K562 (cell line): Measurements from ENCODE around the gene HMX2. TPM values are rescaled to one million over a fixed set of nuclear protein-coding genes. Genes with fewer than 3 reads are reported as not detected.

Experiments
- ARHGAP35 ChIP-seq: fragments of 450-650 bp; IDR thresholded peaks from 2 replicates; pipeline ENCODE4 v1.6.1; 2018; ENCODE audit not compliant: partially characterized antibody
- ARID2 ChIP-seq: fragments of 450-650 bp; IDR thresholded peaks from 2 replicates; pipeline ENCODE4 v1.6.1; 2017; ENCODE audit warnings: antibody characterized with exemption, mild to moderate bottlenecking
- ARID3A ChIP-seq: IDR thresholded peaks from 2 replicates; pipeline ENCODE4 v1.6.1; 2012; ENCODE audit warnings: low read depth, low read length, improper control_type of control experiment, borderline replicate concordance
- ATF7 ChIP-seq: fragments of 450-650 bp; IDR thresholded peaks from 2 replicates; pipeline ENCODE4 v1.7.1; 2014; ENCODE audit warnings: mild to moderate bottlenecking, moderate library complexity
- BCOR ChIP-seq: fragments of 450-650 bp; IDR thresholded peaks from 2 replicates; pipeline ENCODE4 v1.6.1; 2016
- BMI1 ChIP-seq: fragments of 150-350 bp; IDR thresholded peaks from 2 replicates; pipeline ENCODE4 v1.6.1; 2014; ENCODE audit warnings: low read length
- CC2D1A ChIP-seq: fragments of 450-650 bp; IDR thresholded peaks from 2 replicates; pipeline ENCODE4 v1.6.1; 2017; ENCODE audit warnings: mild to moderate bottlenecking
- DPF2 ChIP-seq: fragments of 450-650 bp; IDR thresholded peaks from 2 replicates; pipeline ENCODE4 v1.6.1; 2016
- EHMT2 ChIP-seq: fragments of 450-650 bp; IDR thresholded peaks from 2 replicates; pipeline ENCODE4 v1.6.1; 2018; ENCODE audit warnings: antibody characterized with exemption
- FOXM1 ChIP-seq, 2 experiments: fragments of 450-650 bp in 1 of 2; sonication (generic) in 1 of 2; formaldehyde crosslinking in 1 of 2; IDR thresholded peaks; 2 replicates each; pipeline versions ENCODE4 v1.6.1 to v1.9.0; 2017 to 2022; ENCODE audit warnings: low read depth in 2 of 2, mild to moderate bottlenecking in 2 of 2, missing genetic modification reagents in 1 of 2, moderate library complexity in 1 of 2
- GATAD2A ChIP-seq: fragments of 450-650 bp; IDR thresholded peaks from 2 replicates; pipeline ENCODE4 v1.6.1; 2017
- HNRNPL ChIP-seq: fragments of 200-400 bp; formaldehyde crosslinking; IDR thresholded peaks from 2 replicates; pipeline ENCODE4 v1.6.1; 2017; ENCODE audit warnings: low read depth, mild to moderate bottlenecking, low read length
- KAT8 ChIP-seq: fragments of 450-650 bp; IDR thresholded peaks from 2 replicates; pipeline ENCODE4 v1.6.1; 2016; ENCODE audit warnings: low read depth, mild to moderate bottlenecking
- MEF2A ChIP-seq: IDR thresholded peaks from 2 replicates; pipeline ENCODE4 v1.6.1; 2011; ENCODE audit warnings: low read depth, mild to moderate bottlenecking, low read length, moderate library complexity; ENCODE audit not compliant: control insufficient read depth
- MEIS2 ChIP-seq: fragments of 450-650 bp; IDR thresholded peaks from 2 replicates; pipeline ENCODE4 v1.6.1; 2014; ENCODE audit warnings: mild to moderate bottlenecking; ENCODE audit not compliant: partially characterized antibody
- NFATC3 ChIP-seq: fragments of 450-650 bp; IDR thresholded peaks from 2 replicates; pipeline ENCODE4 v1.6.1; 2017; ENCODE audit warnings: mild to moderate bottlenecking
- NFRKB ChIP-seq: fragments of 450-650 bp; IDR thresholded peaks from 2 replicates; pipeline ENCODE4 v1.6.1; 2016; ENCODE audit warnings: low read depth
- RBFOX2 ChIP-seq: fragments of 200-400 bp; formaldehyde crosslinking; IDR thresholded peaks from 2 replicates; pipeline ENCODE4 v1.6.1; 2017; ENCODE audit warnings: low read depth, mild to moderate bottlenecking, low read length, moderate library complexity
- RNF219 ChIP-seq: fragments of 250-450 bp; sonication (Bioruptor Pico); IDR thresholded peaks from 2 replicates; pipeline ENCODE4 v1.5.0; 2022; ENCODE audit warnings: mild to moderate bottlenecking
- TFAM ChIP-seq: fragments of 250-450 bp; sonication (Bioruptor Pico); conservative IDR thresholded peaks from 2 replicates; pipeline ENCODE4 v1.5.0; 2021; ENCODE audit warnings: mild to moderate bottlenecking, moderate library complexity
- TFAP4 ChIP-seq: sonication (generic); formaldehyde crosslinking; IDR thresholded peaks from 2 replicates; pipeline ENCODE4 v1.8.0; 2022; ENCODE audit warnings: missing genetic modification reagents, mild to moderate bottlenecking, moderate library complexity, borderline replicate concordance
- U2AF1 ChIP-seq: fragments of 200-400 bp; formaldehyde crosslinking; optimal IDR thresholded peaks from 2 replicates; pipeline ENCODE3; 2017; ENCODE audit warnings: mild to moderate bottlenecking, low read depth, low read length, moderate library complexity
- ZBTB33 ChIP-seq: sonication (generic); formaldehyde crosslinking; IDR thresholded peaks from 2 replicates; pipeline ENCODE4 v1.8.1; 2023; ENCODE audit warnings: mild to moderate bottlenecking, missing genetic modification reagents
- ZKSCAN3 ChIP-seq: fragments of 250-450 bp; sonication (Bioruptor Pico); IDR thresholded peaks from 2 replicates; pipeline ENCODE4 v1.4.0; 2020
- ZNF12 ChIP-seq: sonication (generic); formaldehyde crosslinking; IDR thresholded peaks from 2 replicates; pipeline ENCODE4 v1.4.0; 2020; ENCODE audit warnings: mild to moderate bottlenecking, missing genetic modification reagents
- polyA plus RNA-seq, 8 experiments: library from polyadenylated mRNA; depleted of rRNA in 4 of 8; stranded (reverse) in 5 of 8; unstranded in 3 of 8; fragments of >200 nt; fragmentation: Nextera tagmentation in 2 of 8; fragmentation: Illumina TruSeq in 1 of 8; extraction: Ambion mirVana in 2 of 8; extraction: Trizol in 1 of 8; gene quantifications; 2 replicates each; pipeline versions ENCODE4 v1.2.1 to v1.2.3, GENCODE V29; 2011 to 2014; ENCODE audit warnings: inconsistent platforms in 1 of 8, missing spikeins in 1 of 8
- total RNA-seq, 7 experiments: library from RNA; depleted of rRNA in 6 of 7; stranded (reverse); fragments of >200 nt in 6 of 7; fragmentation: Illumina TruSeq in 2 of 7; extraction: Trizol in 2 of 7; gene quantifications; 2 replicates each; pipeline versions ENCODE4 v1.2.1 to v1.2.3, GENCODE V29; 2011 to 2021; ENCODE audit warnings: low replicate concordance in 1 of 7

The HMX2 gene
- total and polyA plus RNA-seq, 9 of the 15 experiments (the other 6 are each of a cell fraction or from before 2014, with no cell fraction given) = 0.07 to 0.58 (median 0.09) TPM; not detected in 2

GRCh38 chr10:123135415-123136141 lies 12.4 kb upstream of the HMX2 start, which contains the start of gene HMX3 (continued):
- TF ChIP-seq EHMT2 (no peak), GATAD2A (no peak), KAT8 (no peak), U2AF1 (peak; percentile 10), BCOR (no peak), ARID2 (no peak), DPF2 (no peak), TFAM (no peak), NFRKB (peak; percentile 19; the same call in 1 of the 2 replicates), ZNF12 (CRISPR knock-in tag) (no peak), TFAP4 (CRISPR knock-in tag) (no peak), MEF2A (no peak), ARID3A (0 out of 2 replicates have a peak, but pooled peaks have one; percentile 17), CC2D1A (no peak), ATF7 (no peak), ZKSCAN3 (CRISPR knock-in tag) (no peak), FOXM1 (IDR thresholded peaks at IDR 0.05; ENCODE audit: low read depth) (no peak), FOXM1 (CRISPR knock-in tag; IDR thresholded peaks at IDR 0.05; ENCODE audit: low read depth) (no peak; the same call in 1 of the 2 replicates), ARHGAP35 (no peak), NFATC3 (no peak), BMI1 (no peak), HNRNPL (no peak), MEIS2 (no peak), RNF219 (CRISPR knock-in tag) (no peak), ZBTB33 (no peak), RBFOX2 (peak; percentile 71)
